ENCODE measurements around the gene CDHR1. TPM values are rescaled to one million over a fixed set of nuclear protein-coding genes. Genes with fewer than 3 reads are reported as not detected.

Gene CDHR1
- total RNA-seq, 4 donors from 2014 or later: 0.17 to 0.22 TPM; not detected in 2

GRCh38 chr10:84230359-84230758 lies 36.0 kb downstream of the CDHR1 start:
- no peak for TF ChIP-seq CTCF (IDR thresholded peaks at IDR 0.05; ENCODE audit: low read depth)

- TF ChIP-seq CTCF (IDR thresholded peaks at IDR 0.05; ENCODE audit: low read depth): no peak
These were observed 38.0 kb downstream of the CDHR1 start for GRCh38 chr10:84232376-84232775.

GRCh38 chr10:84233940-84234339 lies 39.6 kb downstream of the CDHR1 start:
- TF ChIP-seq CTCF (IDR thresholded peaks at IDR 0.05; ENCODE audit: low read depth): no peak

GRCh38 chr10:84234479-84234878 lies 40.1 kb downstream of the CDHR1 start:
- no peak for TF ChIP-seq CTCF (IDR thresholded peaks at IDR 0.05; ENCODE audit: low read depth)

DNA sequence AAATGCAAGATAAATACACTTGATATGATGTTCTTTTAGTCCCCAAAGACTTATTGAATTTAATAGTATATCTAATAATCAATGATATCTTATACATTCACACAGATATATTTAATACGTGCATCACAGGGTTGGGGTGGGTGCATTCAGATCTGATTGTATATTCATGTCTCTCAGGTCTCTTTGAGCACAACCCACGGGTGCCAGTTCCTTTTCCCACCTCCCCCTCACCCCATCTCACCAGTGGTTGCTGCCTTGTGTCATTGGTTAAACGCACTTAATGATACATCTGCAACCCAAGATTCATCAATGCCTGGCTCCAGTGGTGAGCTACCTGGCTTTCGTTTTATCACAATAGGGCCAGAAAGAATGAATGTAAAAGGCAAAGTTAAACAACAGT lies 40.8 kb downstream of the CDHR1 start:
- no peak for TF ChIP-seq CTCF (IDR thresholded peaks at IDR 0.05; ENCODE audit: low read depth)

- TF ChIP-seq CTCF (IDR thresholded peaks at IDR 0.05; ENCODE audit: low read depth): no peak
These were observed 42.5 kb downstream of the CDHR1 start for GRCh38 chr10:84236807-84237198.

- TF ChIP-seq CTCF (IDR thresholded peaks at IDR 0.05; ENCODE audit: low read depth): no peak
These were observed 43.1 kb downstream of the CDHR1 start for GRCh38 chr10:84237199-84238051.

Data from subcutaneous adipose tissue (tissue), 4 donors.